ENCODE measurements around the gene IFNL1.

DNA sequence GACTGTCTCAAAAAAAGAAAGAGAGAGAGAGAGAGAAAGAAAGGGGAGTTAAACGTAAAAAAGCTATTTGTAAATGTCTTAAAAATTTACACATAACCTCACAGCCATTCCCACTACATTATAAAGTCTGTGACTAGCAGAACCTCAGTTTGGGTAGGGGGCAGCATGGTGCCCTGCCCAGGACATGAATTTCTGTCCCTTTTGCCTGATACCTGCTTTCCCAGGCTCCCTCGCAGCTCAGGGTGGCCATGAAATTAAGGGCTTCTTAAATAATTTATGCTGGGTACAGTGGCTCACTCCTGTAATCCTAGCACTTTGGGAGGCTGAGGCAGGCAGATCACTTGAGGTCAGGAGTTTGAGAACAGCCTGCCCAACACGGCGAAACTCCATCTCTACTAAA is 4.8 kb downstream of the IFNL1 start:
- TF ChIP-seq POLR2A (IDR thresholded peaks at IDR 0.05; ENCODE audit: low read depth, low read length): no peak
- no peak for TF ChIP-seq POLR2AphosphoS5 (IDR thresholded peaks at IDR 0.05; ENCODE audit: low read depth, low read length)
- TF ChIP-seq TAF1 (IDR thresholded peaks at IDR 0.05; ENCODE audit: low read depth, low read length): no peak

All from GM12891 (cell line).